HG02870 (cell line): ENCODE results near the gene NEK7.
"Not testable (repeated sequence)": the region's sequence is repeated elsewhere in the genome, so short reads cannot be mapped to it uniquely, and the experiment has no call there.

Experiments used
- ATAC-seq: cut with Tn5 transposase; IDR thresholded peaks from one replicate; pipeline ENCODE4 v1.9.1; 2021; ENCODE audit warnings: mild to moderate bottlenecking, moderate library complexity; ENCODE audit not compliant: unreplicated experiment

The NEK7 gene

GRCh38 chr1:198156745-198157240, at the start of gene NEK7:
Gene NEK7, plus strand, starts transcription at chr1:198156998. Its CDS starts 75,583 bp downstream, at chr1:198232581.
- peak; percentile 36 for ATAC-seq

GRCh38 chr1:198107091-198107501, 49.7 kb upstream of the NEK7 start:
- ATAC-seq = no peak

- no peak for ATAC-seq
Measured at GRCh38 chr1:198108636-198109370, 48.0 kb upstream of the NEK7 start.

- ATAC-seq = no peak
Measured at GRCh38 chr1:198109371-198109715, 47.5 kb upstream of the NEK7 start.

- ATAC-seq = no peak
Measured at GRCh38 chr1:198113342-198113750, 43.5 kb upstream of the NEK7 start.

GRCh38 chr1:198116069-198116468, 40.7 kb upstream of the NEK7 start:
- no peak for ATAC-seq

GRCh38 chr1:198116469-198116868, 40.3 kb upstream of the NEK7 start:
- no peak for ATAC-seq

GRCh38 chr1:198117267-198117666, 39.5 kb upstream of the NEK7 start:
- ATAC-seq = no peak

- no peak for ATAC-seq
Measured at GRCh38 chr1:198118134-198118533, 38.7 kb upstream of the NEK7 start.

GRCh38 chr1:198119906-198120305, 36.9 kb upstream of the NEK7 start:
- ATAC-seq = no peak

GRCh38 chr1:198121056-198121826, 35.6 kb upstream of the NEK7 start:
- no peak for ATAC-seq

GRCh38 chr1:198122693-198123092, 34.1 kb upstream of the NEK7 start:
- no peak for ATAC-seq

GRCh38 chr1:198123133-198123532, 33.7 kb upstream of the NEK7 start:
- no peak for ATAC-seq

- no peak for ATAC-seq
Measured at GRCh38 chr1:198124673-198125072, 32.1 kb upstream of the NEK7 start.

GRCh38 chr1:198125995-198126735, 30.6 kb upstream of the NEK7 start:
- no peak for ATAC-seq

- ATAC-seq = no peak
Measured at GRCh38 chr1:198128533-198128932, 28.3 kb upstream of the NEK7 start.

GRCh38 chr1:198130053-198130452, 26.7 kb upstream of the NEK7 start:
- not testable (repeated sequence) for ATAC-seq

- ATAC-seq = peak; percentile 90
Measured at GRCh38 chr1:198132060-198132781, 24.6 kb upstream of the NEK7 start.

GRCh38 chr1:198134252-198134651, 22.5 kb upstream of the NEK7 start:
- no peak for ATAC-seq

GRCh38 chr1:198135366-198135765, 21.4 kb upstream of the NEK7 start:
- ATAC-seq = no peak
